IPS-15b (cell line): ENCODE measurements around the gene KHDC4.

ENCODE experiments used
- H3K27me3 ChIP-seq: one replicate; pipeline ENCODE4 v1.6.1; 2013; ENCODE audit warnings: low read length; ENCODE audit not compliant: control insufficient read depth, insufficient read depth
- H3K36me3 ChIP-seq: one replicate; pipeline ENCODE4 v1.6.1; 2013; ENCODE audit warnings: low read length; ENCODE audit not compliant: control insufficient read depth, insufficient read depth
- H3K4me1 ChIP-seq: one replicate; pipeline ENCODE4 v1.6.1; 2013; ENCODE audit warnings: mild to moderate bottlenecking, low read length; ENCODE audit not compliant: control insufficient read depth, insufficient read depth
- H3K4me3 ChIP-seq: one replicate; pipeline ENCODE4 v1.5.1; 2013; ENCODE audit warnings: low read depth, low read length
- H3K9ac ChIP-seq: one replicate; pipeline ENCODE4 v1.6.1; 2013; ENCODE audit warnings: low read depth, mild to moderate bottlenecking, low read length
- H3K9me3 ChIP-seq: one replicate; pipeline ENCODE4 v1.6.1; 2013; ENCODE audit warnings: mild to moderate bottlenecking, low read length; ENCODE audit not compliant: control insufficient read depth, insufficient read depth

The KHDC4 gene

GRCh38 chr1:155889566-155889965 lies 44.6 kb downstream of the KHDC4 start:
- no peaks in the 10 kb centered on the region for H3K4me1 ChIP-seq
- no peak overlapping the region for H3K4me3 ChIP-seq
- no peaks in the 10 kb centered on the region for H3K36me3 ChIP-seq
- no peaks in the 10 kb centered on the region for H3K9me3 ChIP-seq
- H3K27me3 ChIP-seq = no peaks in the 10 kb centered on the region
- H3K9ac ChIP-seq = no peak overlapping the region

GRCh38 chr1:155888481-155888880 lies 45.7 kb downstream of the KHDC4 start:
- no peak overlapping the region for H3K4me3 ChIP-seq
- peaks cover 2% of the 10 kb centered on the region for H3K4me1 ChIP-seq
- H3K36me3 ChIP-seq = no peaks in the 10 kb centered on the region
- no peaks in the 10 kb centered on the region for H3K27me3 ChIP-seq
- no peaks in the 10 kb centered on the region for H3K9me3 ChIP-seq
- no peak overlapping the region for H3K9ac ChIP-seq

GRCh38 chr1:155884982-155885381 lies 49.2 kb downstream of the KHDC4 start:
- Histone ChIP-seq H3K27me3 (no peaks in the 10 kb centered on the region), H3K9ac (no peak overlapping the region), H3K36me3 (no peaks in the 10 kb centered on the region), H3K4me1 (peaks cover 2% of the 10 kb centered on the region), H3K4me3 (no peak overlapping the region), H3K9me3 (no peaks in the 10 kb centered on the region)

- no peak overlapping the region for H3K9ac ChIP-seq
- H3K36me3 ChIP-seq = no peaks in the 10 kb centered on the region
- no peak overlapping the region for H3K4me3 ChIP-seq
- peaks cover 2% of the 10 kb centered on the region for H3K4me1 ChIP-seq
- no peaks in the 10 kb centered on the region for H3K27me3 ChIP-seq
- H3K9me3 ChIP-seq = no peaks in the 10 kb centered on the region
These were observed 49.9 kb downstream of the KHDC4 start for GRCh38 chr1:155884031-155884960.

GRCh38 chr1:155882766-155883165 lies 51.4 kb downstream of the KHDC4 start:
- no peaks in the 10 kb centered on the region for H3K9me3 ChIP-seq
- H3K9ac ChIP-seq = no peak overlapping the region
- H3K36me3 ChIP-seq = no peaks in the 10 kb centered on the region
- H3K4me1 ChIP-seq = peaks cover 2% of the 10 kb centered on the region
- H3K27me3 ChIP-seq = no peaks in the 10 kb centered on the region
- H3K4me3 ChIP-seq = no peak overlapping the region

GRCh38 chr1:155882235-155882634 lies 52.0 kb downstream of the KHDC4 start:
- Histone ChIP-seq H3K36me3 (no peaks in the 10 kb centered on the region), H3K9ac (no peak overlapping the region), H3K4me3 (no peak overlapping the region), H3K9me3 (no peaks in the 10 kb centered on the region), H3K27me3 (no peaks in the 10 kb centered on the region), H3K4me1 (peaks cover 2% of the 10 kb centered on the region)

GRCh38 chr1:155880950-155881349 lies 53.3 kb downstream of the KHDC4 start:
- H3K36me3 ChIP-seq = no peaks in the 10 kb centered on the region
- no peaks in the 10 kb centered on the region for H3K27me3 ChIP-seq
- no peaks in the 10 kb centered on the region for H3K9me3 ChIP-seq
- no peak overlapping the region for H3K9ac ChIP-seq
- H3K4me3 ChIP-seq = no peak overlapping the region
- H3K4me1 ChIP-seq = peaks cover 2% of the 10 kb centered on the region

GRCh38 chr1:155880251-155880650 lies 54.0 kb downstream of the KHDC4 start:
- Histone ChIP-seq H3K4me3 (no peak overlapping the region), H3K9me3 (no peaks in the 10 kb centered on the region), H3K36me3 (no peaks in the 10 kb centered on the region), H3K4me1 (peaks cover 2% of the 10 kb centered on the region), H3K9ac (no peak overlapping the region), H3K27me3 (no peaks in the 10 kb centered on the region)

GRCh38 chr1:155877945-155878344 lies 56.3 kb downstream of the KHDC4 start:
- Histone ChIP-seq H3K27me3 (no peaks in the 10 kb centered on the region), H3K36me3 (no peaks in the 10 kb centered on the region), H3K9me3 (no peaks in the 10 kb centered on the region), H3K4me1 (no peaks in the 10 kb centered on the region), H3K9ac (no peak overlapping the region), H3K4me3 (no peak overlapping the region)

GRCh38 chr1:155873860-155874259 lies 60.4 kb downstream of the KHDC4 start:
- no peaks in the 10 kb centered on the region for H3K4me1 ChIP-seq
- H3K36me3 ChIP-seq = no peaks in the 10 kb centered on the region
- H3K9ac ChIP-seq = no peak overlapping the region
- H3K4me3 ChIP-seq = no peak overlapping the region
- no peaks in the 10 kb centered on the region for H3K9me3 ChIP-seq
- no peaks in the 10 kb centered on the region for H3K27me3 ChIP-seq

- no peaks in the 10 kb centered on the region for H3K36me3 ChIP-seq
- no peaks in the 10 kb centered on the region for H3K9me3 ChIP-seq
- no peaks in the 10 kb centered on the region for H3K4me1 ChIP-seq
- H3K4me3 ChIP-seq = no peak overlapping the region
- no peaks in the 10 kb centered on the region for H3K27me3 ChIP-seq
- no peak overlapping the region for H3K9ac ChIP-seq
These were observed 61.7 kb downstream of the KHDC4 start for GRCh38 chr1:155872527-155872926.

GRCh38 chr1:155871390-155871789 lies 62.8 kb downstream of the KHDC4 start:
- H3K27me3 ChIP-seq = no peaks in the 10 kb centered on the region
- no peaks in the 10 kb centered on the region for H3K4me1 ChIP-seq
- H3K4me3 ChIP-seq = no peak overlapping the region
- H3K36me3 ChIP-seq = no peaks in the 10 kb centered on the region
- no peaks in the 10 kb centered on the region for H3K9me3 ChIP-seq
- no peak overlapping the region for H3K9ac ChIP-seq
